Measurements from ENCODE around the gene PIP4K2C.

DNA sequence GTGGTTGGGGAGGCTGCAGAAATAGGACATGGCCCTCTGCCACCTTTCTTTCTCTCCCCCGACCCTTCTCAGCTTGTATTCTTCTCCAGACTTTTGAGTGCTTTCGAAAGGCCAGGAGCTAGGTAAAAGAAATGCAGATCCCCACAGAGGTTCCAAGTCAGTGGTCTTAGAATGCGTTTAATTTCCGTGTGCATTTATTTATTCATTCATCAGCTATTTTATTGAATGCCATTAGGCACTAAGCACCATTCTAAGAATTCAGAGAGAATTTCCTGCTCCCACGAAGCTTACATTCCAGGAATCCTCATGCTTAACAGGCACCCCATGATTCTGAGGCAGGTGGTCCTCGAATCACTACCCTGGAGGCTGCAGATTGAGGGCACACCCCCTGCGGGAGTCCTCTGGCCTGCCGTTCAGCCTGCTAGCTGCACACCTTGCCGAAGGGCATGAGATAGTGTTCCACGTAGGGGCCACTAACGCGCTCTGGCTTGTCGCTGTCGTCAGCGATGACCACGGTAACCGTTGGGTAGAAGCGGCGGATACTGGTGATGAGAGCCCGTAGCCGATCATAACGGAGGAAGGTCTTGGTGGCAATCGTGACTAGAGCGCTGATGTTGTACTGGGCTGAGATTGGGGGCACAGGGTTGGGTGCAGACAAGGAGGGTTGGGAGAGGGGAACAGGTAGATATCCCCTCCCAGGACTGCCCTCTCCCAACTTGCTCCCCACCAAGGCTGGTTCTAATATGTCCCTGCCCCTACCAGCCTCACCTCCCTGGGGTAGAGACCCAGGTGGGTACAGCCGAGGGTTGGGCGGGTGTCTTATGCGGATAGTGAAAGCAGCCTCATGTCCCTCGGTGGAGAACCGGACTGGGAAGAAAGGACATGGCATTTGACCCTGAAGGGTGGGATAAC, 37.5 kb downstream of the PIP4K2C start:
- TF ChIP-seq POLR2AphosphoS5 (IDR thresholded peaks at IDR 0.05; ENCODE audit: low read depth, low read length) (no peak), TAF1 (IDR thresholded peaks at IDR 0.05; ENCODE audit: borderline replicate concordance, insufficient read depth, low read length) (no peak), SIN3A (IDR thresholded peaks at IDR 0.05; ENCODE audit: borderline replicate concordance, insufficient read depth, low read length) (no peak), FOXP2 (optimal IDR thresholded peaks at IDR 0.05; ENCODE audit: borderline replicate concordance, extremely low read depth, extremely low read length, insufficient read depth) (no peak)
- TF ChIP-seq, protein P1, sequence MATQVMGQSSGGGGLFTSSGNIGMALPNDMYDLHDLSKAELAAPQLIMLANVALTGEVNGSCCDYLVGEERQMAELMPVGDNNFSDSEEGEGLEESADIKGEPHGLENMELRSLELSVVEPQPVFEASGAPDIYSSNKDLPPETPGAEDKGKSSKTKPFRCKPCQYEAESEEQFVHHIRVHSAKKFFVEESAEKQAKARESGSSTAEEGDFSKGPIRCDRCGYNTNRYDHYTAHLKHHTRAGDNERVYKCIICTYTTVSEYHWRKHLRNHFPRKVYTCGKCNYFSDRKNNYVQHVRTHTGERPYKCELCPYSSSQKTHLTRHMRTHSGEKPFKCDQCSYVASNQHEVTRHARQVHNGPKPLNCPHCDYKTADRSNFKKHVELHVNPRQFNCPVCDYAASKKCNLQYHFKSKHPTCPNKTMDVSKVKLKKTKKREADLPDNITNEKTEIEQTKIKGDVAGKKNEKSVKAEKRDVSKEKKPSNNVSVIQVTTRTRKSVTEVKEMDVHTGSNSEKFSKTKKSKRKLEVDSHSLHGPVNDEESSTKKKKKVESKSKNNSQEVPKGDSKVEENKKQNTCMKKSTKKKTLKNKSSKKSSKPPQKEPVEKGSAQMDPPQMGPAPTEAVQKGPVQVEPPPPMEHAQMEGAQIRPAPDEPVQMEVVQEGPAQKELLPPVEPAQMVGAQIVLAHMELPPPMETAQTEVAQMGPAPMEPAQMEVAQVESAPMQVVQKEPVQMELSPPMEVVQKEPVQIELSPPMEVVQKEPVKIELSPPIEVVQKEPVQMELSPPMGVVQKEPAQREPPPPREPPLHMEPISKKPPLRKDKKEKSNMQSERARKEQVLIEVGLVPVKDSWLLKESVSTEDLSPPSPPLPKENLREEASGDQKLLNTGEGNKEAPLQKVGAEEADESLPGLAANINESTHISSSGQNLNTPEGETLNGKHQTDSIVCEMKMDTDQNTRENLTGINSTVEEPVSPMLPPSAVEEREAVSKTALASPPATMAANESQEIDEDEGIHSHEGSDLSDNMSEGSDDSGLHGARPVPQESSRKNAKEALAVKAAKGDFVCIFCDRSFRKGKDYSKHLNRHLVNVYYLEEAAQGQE (IDR thresholded peaks at IDR 0.05; ENCODE audit: insufficient read depth in 1 of 2, low read depth in 2 of 2, low read length in 2 of 2) = no peak
